IMR-90 (cell line): ENCODE measurements around the gene TCP11L1. TPM values are rescaled to one million over a fixed set of nuclear protein-coding genes. Genes with fewer than 3 reads are reported as not detected.

Source experiments
- ATAC-seq: fragments of 200-7000 bp; cut with Tn5 transposase; 2 replicates; pipeline ENCODE4 v1.9.1; 2020; ENCODE audit warnings: low read depth, mild to moderate bottlenecking, moderate library complexity
- BruUV-seq: library from RNA; stranded (reverse); fragments of 400-500 nt; replicated peaks from 2 replicates; lab custom pipeline; 2021; lab: Mats Ljungman, UMichigan
- CTCF ChIA-PET: fragments of 300-600 bp; formaldehyde crosslinking; extraction: SDS; loops from one replicate; lab custom pipeline; 2021; ENCODE audit warnings: antibody characterized with exemption; lab: Yijun Ruan, JAX
- POLR2A ChIA-PET: fragments of 300-600 bp; sonication (Branson Sonifier 250); formaldehyde crosslinking; loops from one replicate; lab custom pipeline; 2022; ENCODE audit warnings: antibody characterized with exemption; ENCODE audit not compliant: unreplicated experiment; lab: Charles Lee
- DNase-seq: peaks from one replicate; pipeline ENCODE4 v3.0.0; 2013
- H2AFZ ChIP-seq: replicated peaks from 2 replicates; pipeline ENCODE3; 2013; ENCODE audit warnings: low read length, mild to moderate bottlenecking; ENCODE audit not compliant: poor library complexity
- H2AK5ac ChIP-seq: 2 replicates; pipeline ENCODE4 v1.6.1; 2013; ENCODE audit warnings: low read depth, low read length, inconsistent platforms
- H2AK9ac ChIP-seq: replicated peaks from 2 replicates; pipeline ENCODE3; 2013; ENCODE audit warnings: mild to moderate bottlenecking, low read depth, low read length, moderate library complexity; ENCODE audit not compliant: poor library complexity
- H2BK120ac ChIP-seq: 2 replicates; pipeline ENCODE4 v1.6.1; 2013; ENCODE audit warnings: low read depth, low read length, inconsistent platforms
- H2BK15ac ChIP-seq: 3 replicates; pipeline ENCODE4 v1.6.1; 2013; ENCODE audit warnings: low read depth, low read length, inconsistent platforms
- H2BK20ac ChIP-seq: 2 replicates; pipeline ENCODE4 v1.6.1; 2013; ENCODE audit warnings: low read depth, mild to moderate bottlenecking, inconsistent platforms, low read length, moderate library complexity
- H2BK5ac ChIP-seq: 2 replicates; pipeline ENCODE4 v1.6.1; 2013; ENCODE audit warnings: mild to moderate bottlenecking, low read depth, low read length, inconsistent platforms; ENCODE audit not compliant: poor library complexity, severe bottlenecking
- H3K14ac ChIP-seq: replicated peaks from 2 replicates; pipeline ENCODE4 v1.6.1; 2013; ENCODE audit warnings: low read depth, low read length, inconsistent platforms
- H3K18ac ChIP-seq: 2 replicates; pipeline ENCODE4 v1.6.1; 2013; ENCODE audit warnings: low read depth, low read length, control low read depth
- H3K23ac ChIP-seq: 2 replicates; pipeline ENCODE4 v1.6.1; 2013; ENCODE audit warnings: low read depth, low read length, inconsistent platforms
- H3K27ac ChIP-seq: 2 replicates; pipeline ENCODE4 v1.5.1; 2013; ENCODE audit warnings: mild to moderate bottlenecking, control low read depth, low read length; ENCODE audit not compliant: insufficient read depth
- H3K27me3 ChIP-seq: 2 replicates; pipeline ENCODE4 v1.6.1; 2013; ENCODE audit warnings: low read length; ENCODE audit not compliant: control insufficient read depth, insufficient read depth
- H3K36me3 ChIP-seq: 2 replicates; pipeline ENCODE4 v1.6.1; 2013; ENCODE audit warnings: low read length, mixed read lengths; ENCODE audit not compliant: control insufficient read depth, insufficient read depth
- H3K4ac ChIP-seq: 2 replicates; pipeline ENCODE4 v1.6.1; 2013; ENCODE audit warnings: low read depth, low read length, inconsistent platforms
- H3K4me1 ChIP-seq: 2 replicates; pipeline ENCODE4 v1.6.1; 2013; ENCODE audit warnings: low read length, mixed read lengths; ENCODE audit not compliant: control insufficient read depth, insufficient read depth
- H3K4me2 ChIP-seq: 2 replicates; pipeline ENCODE4 v1.6.1; 2013; ENCODE audit warnings: low read depth, mild to moderate bottlenecking, control low read depth, low read length, moderate library complexity
- H3K4me3 ChIP-seq: 2 replicates; pipeline ENCODE4 v1.5.1; 2013; ENCODE audit warnings: low read depth, mild to moderate bottlenecking, control low read depth, low read length, moderate library complexity; ENCODE audit not compliant: insufficient read depth
- H3K56ac ChIP-seq: 2 replicates; pipeline ENCODE4 v1.6.1; 2013; ENCODE audit warnings: low read length, inconsistent platforms; ENCODE audit not compliant: insufficient read depth; ENCODE audit errors: extremely low read depth
- H3K79me1 ChIP-seq, 2 experiments: 2 replicates each; pipeline ENCODE4 v1.6.1; 2013; ENCODE audit warnings: low read length in 2 of 2, inconsistent platforms in 1 of 2, low read depth in 1 of 2
- H3K9ac ChIP-seq: 2 replicates; pipeline ENCODE4 v1.6.1; 2013; ENCODE audit warnings: low read depth, low read length, control low read depth
- H3K9me1 ChIP-seq: 2 replicates; pipeline ENCODE4 v1.6.1; 2013; ENCODE audit warnings: low read length, inconsistent platforms; ENCODE audit not compliant: insufficient read depth
- H3K9me3 ChIP-seq: 2 replicates; pipeline ENCODE4 v1.6.1; 2013; ENCODE audit warnings: low read length; ENCODE audit not compliant: control insufficient read depth, insufficient read depth
- H4K20me1 ChIP-seq: 2 replicates; pipeline ENCODE4 v1.6.1; 2013; ENCODE audit warnings: low read length, inconsistent platforms; ENCODE audit not compliant: insufficient read depth
- H4K5ac ChIP-seq: 2 replicates; pipeline ENCODE4 v1.6.1; 2013; ENCODE audit warnings: mild to moderate bottlenecking, low read depth, low read length, control low read depth
- H4K8ac ChIP-seq, 2 experiments: 2 replicates each; pipeline ENCODE4 v1.6.1; 2013; ENCODE audit warnings: low read depth in 2 of 2, low read length in 2 of 2, control low read depth in 1 of 2, inconsistent platforms in 1 of 2
- H4K91ac ChIP-seq: 2 replicates; pipeline ENCODE4 v1.6.1; 2013; ENCODE audit warnings: low read depth, low read length, inconsistent platforms; ENCODE audit not compliant: insufficient read depth
- RAD21 ChIP-seq: IDR thresholded peaks from 2 replicates; pipeline ENCODE4 v1.6.1; 2012; ENCODE audit warnings: low read length, improper control_type of control experiment
- WGBS, 2 experiments: methylation state at CpG; one replicate each; pipeline versions ENCODE4 v1.1.5 to v1.1.7; 2013; ENCODE audit warnings: missing lambda C conversion rate in 2 of 2; ENCODE audit not compliant: insufficient read length in 1 of 2; ENCODE audit errors: extremely low coverage in 2 of 2; 5-methylcytosine and 5-hydroxymethylcytosine counted together
- dilution Hi-C: fragments of 300-500 bp; cut with HindIII; formaldehyde crosslinking; loops from one replicate; pipeline ENCODE4 v1.14.3; 2018; ENCODE audit warnings: low sequenced_read_pairs; ENCODE audit not compliant: unreplicated experiment
- in situ Hi-C: fragments of 300-500 bp; cut with MboI; formaldehyde crosslinking; loops from 3 replicates; pipeline ENCODE4 v1.14.3; 2019; ENCODE audit warnings: low sequenced_read_pairs, inconsistent platforms, mixed read lengths
- intact Hi-C: fragments of 100-400 bp; cut with micrococcal nuclease; formaldehyde crosslinking; loops from 2 replicates; pipeline ENCODE4 v1.10.0; 2022
- polyA plus RNA-seq, 3 experiments: library from polyadenylated mRNA; depleted of rRNA; stranded (reverse); fragments of >200 nt; gene quantifications; 2 replicates each; pipeline ENCODE4 v1.2.3, GENCODE V29; 2012; ENCODE audit warnings: low replicate concordance in 1 of 3
- total RNA-seq: library from RNA; depleted of rRNA; stranded (reverse); fragments of >200 nt; gene quantifications from 2 replicates; pipeline ENCODE4 v1.2.3, GENCODE V29; 2012
- TF ChIP-seq, protein P1 (sequence below): conservative IDR thresholded peaks from 2 replicates; pipeline ENCODE4 v1.5.1; 2012; ENCODE audit warnings: mild to moderate bottlenecking, low read depth, low read length, improper control_type of control experiment

TCP11L1 gene
- total and polyA plus RNA-seq, 2 of the 4 experiments (the other 2 are of a cell fraction): 13.9 to 17.4 TPM

DNA sequence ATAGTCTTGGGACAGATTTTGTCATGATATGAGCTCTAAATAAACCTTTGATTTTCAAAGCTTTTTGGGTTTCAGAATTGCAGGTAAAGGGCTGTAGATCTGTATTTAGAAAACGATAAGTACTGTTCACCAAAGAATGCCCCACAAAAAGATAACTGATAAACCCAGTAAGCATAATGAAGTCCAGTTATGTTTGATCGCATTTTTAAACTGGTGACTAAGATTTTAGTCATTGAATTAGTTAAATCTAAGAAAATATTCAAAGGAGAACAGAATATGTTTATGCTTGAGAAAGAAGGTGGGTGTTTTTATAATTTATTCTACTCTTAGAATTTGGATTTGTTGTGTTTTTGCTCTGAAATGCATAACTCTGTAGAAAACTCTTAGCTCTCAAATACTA is 12.1 kb upstream of the TCP11L1 start:
- no peak overlapping the region for H2AK5ac ChIP-seq
- no peak overlapping the region for H2AFZ ChIP-seq
- no peak overlapping the region for H4K91ac ChIP-seq
- H3K4me3 ChIP-seq: no peak overlapping the region
- H3K9me1 ChIP-seq: no peaks in the 10 kb centered on the region
- no peak overlapping the region for H2BK20ac ChIP-seq
- BruUV-seq: no TSS peak
- H2AK9ac ChIP-seq: no peak overlapping the region
- peaks cover 10% of the 10 kb centered on the region in 2 experiments; a peak in 3 of 4 replicates for H3K79me1 ChIP-seq
- no peak overlapping the region for H4K5ac ChIP-seq
- H3K18ac ChIP-seq: no peak overlapping the region
- H4K20me1 ChIP-seq: peaks cover 3% of the 10 kb centered on the region; the same call in 1 of the 2 replicates
- ATAC-seq: peak; percentile 54
- intact Hi-C loops: no loop called here
- peak overlapping the region; percentile 1 for H2BK5ac ChIP-seq
- dilution Hi-C loops: no loop called here
- H3K27me3 ChIP-seq: no peaks in the 10 kb centered on the region
- no peaks in the 10 kb centered on the region for H3K36me3 ChIP-seq
- no peak overlapping the region for H3K14ac ChIP-seq
- H3K4me2 ChIP-seq: peak overlapping the region; percentile 52; the same call in 1 of the 2 replicates
- no peak overlapping the region for H2BK15ac ChIP-seq
- no peak overlapping the region for H2BK120ac ChIP-seq
- H4K8ac ChIP-seq: no peak overlapping the region
- WGBS, 2 experiments: no CpG with 5 or more reads among the region's 2 CpGs
- H3K4me1 ChIP-seq: peaks cover 4% of the 10 kb centered on the region
- CTCF ChIA-PET: interaction anchor here (0.6 to 0.9 kb wide), 3 partner anchors 29 to 851 kb away, joined by 3 to 5 read pairs (median 3); no protein-coding TSS in a partner anchor
- no peaks in the 10 kb centered on the region for H3K9me3 ChIP-seq
- no peak overlapping the region for H3K27ac ChIP-seq
- POLR2A ChIA-PET: interaction anchor here (0.9 kb wide), 1 partner anchor 11 kb away, joined by 3 read pairs; no protein-coding TSS in a partner anchor
- H3K4ac ChIP-seq: no peak overlapping the region
- in situ Hi-C loops: no loop called here
- TF ChIP-seq RAD21: no peak
- TF ChIP-seq, protein P1, sequence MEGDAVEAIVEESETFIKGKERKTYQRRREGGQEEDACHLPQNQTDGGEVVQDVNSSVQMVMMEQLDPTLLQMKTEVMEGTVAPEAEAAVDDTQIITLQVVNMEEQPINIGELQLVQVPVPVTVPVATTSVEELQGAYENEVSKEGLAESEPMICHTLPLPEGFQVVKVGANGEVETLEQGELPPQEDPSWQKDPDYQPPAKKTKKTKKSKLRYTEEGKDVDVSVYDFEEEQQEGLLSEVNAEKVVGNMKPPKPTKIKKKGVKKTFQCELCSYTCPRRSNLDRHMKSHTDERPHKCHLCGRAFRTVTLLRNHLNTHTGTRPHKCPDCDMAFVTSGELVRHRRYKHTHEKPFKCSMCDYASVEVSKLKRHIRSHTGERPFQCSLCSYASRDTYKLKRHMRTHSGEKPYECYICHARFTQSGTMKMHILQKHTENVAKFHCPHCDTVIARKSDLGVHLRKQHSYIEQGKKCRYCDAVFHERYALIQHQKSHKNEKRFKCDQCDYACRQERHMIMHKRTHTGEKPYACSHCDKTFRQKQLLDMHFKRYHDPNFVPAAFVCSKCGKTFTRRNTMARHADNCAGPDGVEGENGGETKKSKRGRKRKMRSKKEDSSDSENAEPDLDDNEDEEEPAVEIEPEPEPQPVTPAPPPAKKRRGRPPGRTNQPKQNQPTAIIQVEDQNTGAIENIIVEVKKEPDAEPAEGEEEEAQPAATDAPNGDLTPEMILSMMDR: no peak
- no peak overlapping the region for H3K9ac ChIP-seq
- no peak overlapping the region for H3K56ac ChIP-seq
- DNase-seq: peak; percentile 43
- no peak overlapping the region for H3K23ac ChIP-seq
